Loucy (cell line): ENCODE measurements around the gene PER2.

Source experiments
- H2AFZ ChIP-seq: fragments of 200-600 bp; sonication (generic); 2 replicates; pipeline ENCODE4 v1.6.0; 2016; ENCODE audit warnings: antibody characterized with exemption, mild to moderate bottlenecking, low read length, moderate library complexity
- H3F3A ChIP-seq: fragments of 200-600 bp; 2 replicates; pipeline ENCODE4 v1.6.0; 2016; ENCODE audit warnings: antibody characterized with exemption, low read depth, mild to moderate bottlenecking
- H3K27me3 ChIP-seq: fragments of 200-600 bp; sonication (generic); 2 replicates; pipeline ENCODE4 v1.6.1; 2014; ENCODE audit warnings: low read length, mild to moderate bottlenecking; ENCODE audit not compliant: insufficient read depth, poor library complexity, severe bottlenecking
- H3K36me3 ChIP-seq: fragments of 200-600 bp; sonication (generic); 2 replicates; pipeline ENCODE4 v1.6.1; 2016; ENCODE audit warnings: low read length; ENCODE audit not compliant: insufficient read depth
- H3K4me1 ChIP-seq: fragments of 200-600 bp; sonication (generic); 2 replicates; pipeline ENCODE4 v1.5.1; 2014; ENCODE audit warnings: low read length, mild to moderate bottlenecking; ENCODE audit not compliant: insufficient read depth, poor library complexity, severe bottlenecking
- H3K4me2 ChIP-seq: fragments of 200-600 bp; sonication (generic); 2 replicates; pipeline ENCODE4 v1.6.0; 2014; ENCODE audit warnings: antibody characterized with exemption, low read length, low read depth, mild to moderate bottlenecking; ENCODE audit not compliant: poor library complexity, severe bottlenecking
- H3K4me3 ChIP-seq: fragments of 200-600 bp; sonication (generic); 2 replicates; pipeline ENCODE4 v1.5.1; 2014; ENCODE audit warnings: low read length, mild to moderate bottlenecking, mixed read lengths; ENCODE audit not compliant: poor library complexity, severe bottlenecking
- H3K79me2 ChIP-seq: fragments of 200-600 bp; sonication (generic); 2 replicates; pipeline ENCODE4 v1.6.1; 2014; ENCODE audit warnings: low read length; ENCODE audit not compliant: insufficient read depth
- H3K9ac ChIP-seq: fragments of 200-600 bp; sonication (generic); 2 replicates; pipeline ENCODE4 v1.6.0; 2014; ENCODE audit warnings: mild to moderate bottlenecking, low read depth, low read length, moderate library complexity; ENCODE audit not compliant: poor library complexity, severe bottlenecking
- H3K9me2 ChIP-seq: fragments of 200-600 bp; sonication (generic); replicated peaks from 2 replicates; pipeline ENCODE4 v1.6.1; 2016; ENCODE audit warnings: low read depth, low read length, mixed read lengths
- H3K9me3 ChIP-seq: fragments of 200-600 bp; sonication (generic); 2 replicates; pipeline ENCODE4 v1.6.1; 2014; ENCODE audit warnings: mild to moderate bottlenecking, antibody characterized with exemption, low read length, low read depth; ENCODE audit not compliant: insufficient read depth
- H4K20me1 ChIP-seq: fragments of 200-600 bp; sonication (generic); 2 replicates; pipeline ENCODE4 v1.6.0; 2014; ENCODE audit warnings: antibody characterized with exemption, low read length, mild to moderate bottlenecking; ENCODE audit not compliant: insufficient read depth, poor library complexity, severe bottlenecking
- EZH2phosphoT487 ChIP-seq: fragments of 200-600 bp; IDR thresholded peaks from 2 replicates; pipeline ENCODE4 v1.6.1; 2018; ENCODE audit warnings: antibody characterized with exemption, mild to moderate bottlenecking, moderate library complexity, borderline replicate concordance
- TF ChIP-seq, protein P1 (sequence below): fragments of 200-600 bp; sonication (generic); conservative IDR thresholded peaks from 2 replicates; pipeline ENCODE4 v1.5.1; 2014; ENCODE audit warnings: mild to moderate bottlenecking, antibody characterized with exemption, low read length

PER2 gene

DNA sequence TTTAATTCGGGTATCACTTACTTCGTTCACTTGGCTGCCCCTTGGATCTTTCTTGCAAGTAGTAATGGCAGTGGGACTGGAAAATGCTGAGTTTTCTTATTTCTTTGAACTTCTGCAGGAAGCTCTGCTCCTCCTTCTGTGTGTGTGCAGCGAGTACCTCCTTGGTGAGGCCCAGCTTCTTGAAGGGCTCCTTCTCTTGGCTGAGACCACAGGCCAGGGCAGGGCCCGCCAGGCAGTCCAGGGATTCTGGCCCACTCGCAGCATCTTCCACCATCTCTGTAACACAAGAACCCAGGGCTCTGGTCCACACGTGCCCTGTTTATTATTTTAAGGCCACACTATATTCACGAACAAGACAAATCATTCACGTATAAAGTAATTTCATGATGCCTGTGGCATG, 32.8 kb downstream of the PER2 start:
- H3K27me3 ChIP-seq: no peaks in the 10 kb centered on the region
- no peaks in the 10 kb centered on the region for H3F3A ChIP-seq
- H2AFZ ChIP-seq: no peak overlapping the region
- H3K4me2 ChIP-seq: no peak overlapping the region
- no peaks in the 10 kb centered on the region for H4K20me1 ChIP-seq
- H3K9ac ChIP-seq: no peak overlapping the region
- peaks cover 43% of the 10 kb centered on the region; the same call in 1 of the 2 replicates for H3K36me3 ChIP-seq
- H3K9me2 ChIP-seq: no peaks in the 10 kb centered on the region
- no peaks in the 10 kb centered on the region for H3K79me2 ChIP-seq
- no peak for TF ChIP-seq EZH2phosphoT487
- TF ChIP-seq, protein P1, sequence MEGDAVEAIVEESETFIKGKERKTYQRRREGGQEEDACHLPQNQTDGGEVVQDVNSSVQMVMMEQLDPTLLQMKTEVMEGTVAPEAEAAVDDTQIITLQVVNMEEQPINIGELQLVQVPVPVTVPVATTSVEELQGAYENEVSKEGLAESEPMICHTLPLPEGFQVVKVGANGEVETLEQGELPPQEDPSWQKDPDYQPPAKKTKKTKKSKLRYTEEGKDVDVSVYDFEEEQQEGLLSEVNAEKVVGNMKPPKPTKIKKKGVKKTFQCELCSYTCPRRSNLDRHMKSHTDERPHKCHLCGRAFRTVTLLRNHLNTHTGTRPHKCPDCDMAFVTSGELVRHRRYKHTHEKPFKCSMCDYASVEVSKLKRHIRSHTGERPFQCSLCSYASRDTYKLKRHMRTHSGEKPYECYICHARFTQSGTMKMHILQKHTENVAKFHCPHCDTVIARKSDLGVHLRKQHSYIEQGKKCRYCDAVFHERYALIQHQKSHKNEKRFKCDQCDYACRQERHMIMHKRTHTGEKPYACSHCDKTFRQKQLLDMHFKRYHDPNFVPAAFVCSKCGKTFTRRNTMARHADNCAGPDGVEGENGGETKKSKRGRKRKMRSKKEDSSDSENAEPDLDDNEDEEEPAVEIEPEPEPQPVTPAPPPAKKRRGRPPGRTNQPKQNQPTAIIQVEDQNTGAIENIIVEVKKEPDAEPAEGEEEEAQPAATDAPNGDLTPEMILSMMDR: no peak
- H3K4me1 ChIP-seq: no peaks in the 10 kb centered on the region
- no peak overlapping the region for H3K4me3 ChIP-seq
- H3K9me3 ChIP-seq: no peaks in the 10 kb centered on the region

DNA sequence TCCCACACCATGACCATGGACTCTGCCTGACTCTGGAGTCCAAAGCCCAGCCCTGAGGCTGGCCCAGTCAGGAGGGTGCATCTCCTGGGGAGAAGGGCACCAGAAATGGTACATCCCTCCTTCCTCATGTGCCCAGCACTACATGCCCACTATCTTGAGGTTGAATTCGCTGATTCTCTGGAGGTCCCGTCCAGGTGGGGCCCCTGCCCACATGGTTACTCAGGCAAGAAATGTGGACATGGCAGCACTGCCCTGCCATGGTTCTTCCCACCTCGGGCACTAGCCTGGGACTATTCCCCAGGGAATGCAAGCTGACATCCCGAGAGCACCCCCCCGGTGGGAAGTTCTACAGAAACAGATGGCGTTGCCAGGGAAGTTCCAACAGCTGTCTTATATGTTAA, 33.3 kb downstream of the PER2 start:
- Histone ChIP-seq H3K4me1 (no peaks in the 10 kb centered on the region), H3K9me3 (no peaks in the 10 kb centered on the region), H3K79me2 (no peaks in the 10 kb centered on the region), H4K20me1 (no peaks in the 10 kb centered on the region), H3K27me3 (no peaks in the 10 kb centered on the region), H3K9me2 (no peaks in the 10 kb centered on the region), H2AFZ (no peak overlapping the region), H3F3A (no peaks in the 10 kb centered on the region), H3K36me3 (peaks cover 41% of the 10 kb centered on the region; the same call in 1 of the 2 replicates), H3K9ac (no peak overlapping the region), H3K4me2 (no peak overlapping the region), H3K4me3 (no peak overlapping the region)
- TF ChIP-seq, protein P1: no peak
- TF ChIP-seq EZH2phosphoT487: no peak

DNA sequence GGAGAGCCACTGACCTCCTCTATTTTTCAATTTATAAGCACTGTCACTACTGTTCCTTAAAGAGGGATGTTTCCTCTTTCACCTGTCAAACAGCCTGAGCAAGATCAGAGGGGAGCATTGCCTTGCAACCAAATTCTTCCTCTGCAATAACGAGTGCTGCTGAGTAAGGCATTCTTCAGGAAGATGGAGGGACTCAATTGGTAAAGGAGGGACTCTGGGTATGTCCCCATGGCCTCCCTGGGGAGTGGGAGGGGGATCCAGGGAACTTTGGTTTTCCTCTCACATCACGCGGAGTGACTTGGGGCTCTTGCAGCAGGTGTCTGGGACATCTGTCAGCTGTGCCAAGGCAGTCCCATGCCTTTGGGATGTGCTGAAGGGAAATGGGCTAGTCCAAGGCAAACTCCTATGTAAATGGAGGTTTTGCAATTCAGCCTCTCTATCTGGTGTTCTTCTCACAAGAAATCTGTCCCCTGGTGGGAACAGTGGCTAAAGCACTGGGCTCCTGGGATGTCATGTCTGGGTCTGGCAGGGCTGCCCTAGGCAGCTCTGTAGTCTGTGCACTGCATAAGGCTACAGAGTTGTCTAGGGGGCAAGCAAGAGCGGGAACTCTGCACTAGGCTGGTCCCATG, 34.2 kb downstream of the PER2 start:
- H4K20me1 ChIP-seq: no peaks in the 10 kb centered on the region
- no peak overlapping the region for H3K9ac ChIP-seq
- H3K4me2 ChIP-seq: no peak overlapping the region
- H3K9me2 ChIP-seq: no peaks in the 10 kb centered on the region
- H3F3A ChIP-seq: no peaks in the 10 kb centered on the region
- H3K4me3 ChIP-seq: no peak overlapping the region
- TF ChIP-seq EZH2phosphoT487: no peak
- TF ChIP-seq, protein P1: no peak
- peaks cover 35% of the 10 kb centered on the region; the same call in 1 of the 2 replicates for H3K36me3 ChIP-seq
- no peaks in the 10 kb centered on the region for H3K9me3 ChIP-seq
- no peaks in the 10 kb centered on the region for H3K79me2 ChIP-seq
- H3K4me1 ChIP-seq: no peaks in the 10 kb centered on the region
- no peak overlapping the region for H2AFZ ChIP-seq
- no peaks in the 10 kb centered on the region for H3K27me3 ChIP-seq
